Psoas muscle (tissue), 8 donors: Measurements from ENCODE around the gene HERC6. TPM values are rescaled to one million over a fixed set of nuclear protein-coding genes. Genes with fewer than 3 reads are reported as not detected.
A peak's percentile ranks its signal among the peaks of the same experiment; 100 is the strongest.

ENCODE experiments used
- ATAC-seq, 4 donors: fragments of 200-7000 bp; cut with Tn5 transposase; one replicate each; pipeline ENCODE4 v1.9.1; 2020; ENCODE audit warnings: moderate library complexity in 3 of 4, mild to moderate bottlenecking in 2 of 4
- DNase-seq, 2 donors: peaks; one replicate each; pipeline ENCODE4 v3.0.0-alpha.2; 2020
- H3K27ac ChIP-seq: fragments of 200-600 bp; one replicate; pipeline ENCODE4 v1.8.0; 2022
- H3K27me3 ChIP-seq, 3 donors: fragments of 200-600 bp in 1 of 3; one replicate each; pipeline versions ENCODE4 v1.6.1 to v1.8.0; 2013 to 2022; ENCODE audit warnings: low read length in 2 of 3, mild to moderate bottlenecking in 2 of 3, moderate library complexity in 1 of 3; ENCODE audit not compliant: insufficient read depth in 3 of 3
- H3K36me3 ChIP-seq, 2 donors: fragments of 200-600 bp in 1 of 2; one replicate each; pipeline versions ENCODE4 v1.6.1 to v1.8.0; 2013 to 2022; ENCODE audit warnings: low read depth in 1 of 2, mild to moderate bottlenecking in 1 of 2, moderate library complexity in 1 of 2; ENCODE audit not compliant: insufficient read depth in 1 of 2
- H3K4me1 ChIP-seq: fragments of 200-600 bp; one replicate; pipeline ENCODE4 v1.8.0; 2022
- H3K4me3 ChIP-seq: fragments of 200-600 bp; one replicate; pipeline ENCODE4 v1.8.0; 2022; ENCODE audit warnings: mild to moderate bottlenecking
- H3K9me3 ChIP-seq: fragments of 200-600 bp; one replicate; pipeline ENCODE4 v1.8.0; 2022
- CTCF ChIP-seq: fragments of 200-600 bp; IDR thresholded peaks from one replicate; pipeline ENCODE4 v1.8.0; 2022; ENCODE audit warnings: antibody characterized with exemption
- WGBS, 3 donors: extraction: QIAGEN DNeasy Blood & Tissue Kit; methylation state at CpG; one replicate each; pipeline versions ENCODE4 v1.1.6 to v1.1.7; 2013; 5-methylcytosine and 5-hydroxymethylcytosine counted together
- intact Hi-C, 2 donors: fragments of 100-400 bp; cut with DNase I; formaldehyde crosslinking; loops; one replicate each; pipeline versions ENCODE4 v1.11.0 to v1.14.2; 2022
- polyA plus RNA-seq, 3 donors: library from polyadenylated mRNA; stranded (reverse); fragments of 200-250 nt; gene quantifications; one replicate each; pipeline ENCODE4 v1.2.3, GENCODE V29; 2013
- total RNA-seq, 4 donors: library from RNA; stranded (reverse); fragmentation: NEBNext Ultra II Directional in 2 of 4; extraction: Animal tissue kit (Norgen Biotek cat#: 25700) in 2 of 4; gene quantifications; one replicate each; pipeline versions ENCODE4 v1.2.1 to v1.2.4, GENCODE V29; 2021 to 2023
- donor health status: healthy with polysubstance abuse.
- donor health status: DM: no; HTN: no; CAD: no; lungs with moderate emphysema.
- donor health status: Bipolar disorder and iron deficiency.
- donor health status: healthy.
- donor health status: DM: yes; HTN: yes; CAD: no.
- donor health status: DM: no; HTN: no; CAD: no.
- donor health status: DM: no; HTN: no; CAD: no.
- donor health status: DM: yes; HTN: yes; CAD: no.

HERC6 gene
- total and polyA plus RNA-seq, 7 donors, result 0.53 to 2.7 (median 0.92) TPM

- no peak for DNase-seq
- 79 to 92% (median 90%) methylated on average over 2 of the region's 2 CpGs for WGBS, 3 donors
- no peaks in the 10 kb centered on the region for H3K27me3 ChIP-seq
- H3K4me1 ChIP-seq, result no peaks in the 10 kb centered on the region
- H3K27ac ChIP-seq, result no peak overlapping the region
- H3K9me3 ChIP-seq, result no peaks in the 10 kb centered on the region
- no peak for ATAC-seq
- no peak overlapping the region for H3K4me3 ChIP-seq
- H3K36me3 ChIP-seq, result no peaks in the 10 kb centered on the region
- no peak for TF ChIP-seq CTCF
- intact Hi-C loops, result no loop called here
These were observed 72.6 kb downstream of the HERC6 start for GRCh38 chr4:88451205-88451604.

GRCh38 chr4:88452912-88453311 is 74.3 kb downstream of the HERC6 start:
- intact Hi-C loops, result no loop called here
- Histone ChIP-seq H3K9me3 (no peaks in the 10 kb centered on the region), H3K27me3 (no peaks in the 10 kb centered on the region), H3K27ac (no peak overlapping the region), H3K4me3 (no peak overlapping the region), H3K4me1 (no peaks in the 10 kb centered on the region), H3K36me3 (no peaks in the 10 kb centered on the region)
- 67 to 78% (median 72%) methylated on average over 2 of the region's 2 CpGs for WGBS, 3 donors
- DNase-seq (no peak), ATAC-seq (no peak)
- TF ChIP-seq CTCF, result no peak

DNA sequence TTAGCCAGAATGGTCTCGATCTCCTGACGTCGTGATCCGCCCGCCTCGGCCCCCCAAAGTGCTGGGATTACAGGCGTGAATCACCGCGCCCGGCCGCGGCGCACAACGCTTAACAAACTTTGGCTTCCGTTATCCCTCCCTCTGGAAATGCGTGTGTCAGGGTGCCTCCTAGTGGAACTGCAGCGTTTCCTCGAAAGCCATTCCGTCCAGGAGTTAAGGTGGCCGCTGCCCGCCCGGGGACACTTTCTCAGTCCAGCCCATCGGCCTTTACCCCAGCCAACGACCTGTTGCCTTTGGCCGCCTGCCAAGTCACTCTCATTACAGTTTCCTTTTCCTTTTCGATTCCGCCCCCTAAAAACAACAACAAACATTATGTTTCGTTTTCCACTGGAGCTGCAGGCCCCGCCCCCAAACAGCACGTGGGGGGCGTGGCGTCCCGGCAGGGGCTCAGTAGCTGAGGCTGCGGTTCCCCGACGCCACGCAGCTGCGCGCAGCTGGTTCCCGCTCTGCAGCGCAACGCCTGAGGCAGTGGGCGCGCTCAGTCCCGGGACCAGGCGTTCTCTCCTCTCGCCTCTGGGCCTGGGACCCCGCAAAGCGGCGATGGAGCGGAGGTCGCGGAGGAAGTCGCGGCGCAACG is 78.1 kb downstream of the HERC6 start, which contains the start of gene HERC5:
Gene HERC5 (plus strand): TSS at position 450 of the 637 bp plus-strand sequence. CDS start 151 bp downstream, at position 601.
- ATAC-seq, result peak; percentile 87 to 93 (median 92)
- Histone ChIP-seq H3K36me3 (no peaks in the 10 kb centered on the region), H3K27ac (peak within 1 kb of the TSS; percentile 60), H3K4me1 (no peaks in the 10 kb centered on the region), H3K4me3 (peak within 1 kb of the TSS; percentile 82), H3K27me3 (no peaks in the 10 kb centered on the region), H3K9me3 (no peaks in the 10 kb centered on the region)
- intact Hi-C loops, result loop anchor here (2.0 to 5.0 kb wide), 3 partner anchors 78 to 239 kb away; partner anchors contain the start of genes HERC6 (in 1 of the 2) and PPM1K (in 1 of the 2)
- peak; percentile 62 for TF ChIP-seq CTCF
- 1% methylated on average over 48 to 57 of the region's 57 CpGs for WGBS, 3 donors
- peak; percentile 91 to 93 for DNase-seq

DNA sequence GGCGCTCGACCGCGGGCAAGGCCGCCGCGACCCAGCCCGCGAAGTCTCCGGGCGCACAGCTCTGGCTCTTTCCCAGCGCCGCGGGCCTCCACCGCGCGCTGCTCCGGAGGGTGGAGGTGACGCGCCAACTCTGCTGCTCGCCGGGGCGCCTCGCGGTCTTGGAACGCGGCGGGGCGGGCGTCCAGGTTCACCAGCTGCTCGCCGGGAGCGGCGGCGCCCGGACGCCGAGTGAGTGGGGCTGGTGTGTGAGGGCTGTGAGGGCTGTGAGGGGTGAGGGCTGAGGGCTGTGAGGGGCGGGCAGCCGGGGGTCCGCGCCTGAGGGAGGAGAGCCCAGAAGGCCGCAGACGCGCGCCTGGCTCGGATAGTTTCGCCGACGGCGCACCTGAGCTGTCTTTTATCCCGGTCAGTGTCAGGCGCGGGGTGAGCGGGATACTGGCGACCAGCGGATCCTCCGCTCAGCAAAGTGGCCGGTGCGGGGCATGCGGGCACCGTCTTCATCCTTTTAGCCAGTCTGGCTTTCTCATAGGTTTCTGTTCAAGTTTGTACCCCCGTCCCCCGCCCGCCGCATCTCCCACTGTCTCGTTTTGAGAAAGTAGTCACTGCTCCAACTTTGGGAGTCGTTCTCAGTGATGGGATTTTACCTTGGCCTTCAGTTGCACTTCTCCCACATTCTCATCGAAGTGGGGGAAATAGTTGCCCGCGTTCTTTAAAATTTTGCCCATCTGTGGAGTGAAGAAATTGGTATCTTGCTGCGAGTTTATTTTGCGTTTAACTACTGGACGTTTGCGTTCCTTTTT is 78.9 kb downstream of the HERC6 start:
- Histone ChIP-seq H3K27me3 (no peaks in the 10 kb centered on the region), H3K27ac (peak overlapping the region; percentile 60), H3K4me3 (peak overlapping the region; percentile 82), H3K9me3 (no peaks in the 10 kb centered on the region), H3K4me1 (no peaks in the 10 kb centered on the region), H3K36me3 (no peaks in the 10 kb centered on the region)
- intact Hi-C loops, result loop anchor here (2.0 to 5.0 kb wide), 3 partner anchors 79 to 240 kb away; partner anchors contain the start of genes HERC6 (in 1 of the 2) and PPM1K (in 1 of the 2)
- TF ChIP-seq CTCF, result no peak
- 4 to 8% (median 6%) methylated on average over 60 to 75 of the region's 75 CpGs for WGBS, 3 donors
- ATAC-seq (peak; percentile 73 to 76 (median 74)), DNase-seq (peak; percentile 57 to 67)
